ENCODE measurements around the gene RAD51.

Gene RAD51

GRCh38 chr15:40722934-40723333 lies 28.0 kb downstream of the RAD51 start:
- DNase-seq, result no peak

- no peak for DNase-seq
These were observed 28.9 kb downstream of the RAD51 start for GRCh38 chr15:40723919-40724318.

- DNase-seq, result no peak
These were observed 36.1 kb downstream of the RAD51 start for GRCh38 chr15:40731034-40731433.

GRCh38 chr15:40736575-40736974 lies 41.6 kb downstream of the RAD51 start:
- no peak for DNase-seq

GRCh38 chr15:40737048-40737447 lies 42.1 kb downstream of the RAD51 start:
- DNase-seq, result no peak

GRCh38 chr15:40739047-40739446 lies 44.1 kb downstream of the RAD51 start:
- DNase-seq, result no peak

- DNase-seq, result no peak
These were observed 44.9 kb downstream of the RAD51 start for GRCh38 chr15:40739854-40740253.

GRCh38 chr15:40743485-40743901 lies 48.5 kb downstream of the RAD51 start:
- no peak for DNase-seq

- DNase-seq, result no peak
These were observed 49.2 kb downstream of the RAD51 start for GRCh38 chr15:40743921-40744814.

GRCh38 chr15:40744815-40745152 lies 49.8 kb downstream of the RAD51 start:
- DNase-seq, result no peak

- DNase-seq, result no peak
These were observed 52.0 kb downstream of the RAD51 start for GRCh38 chr15:40746916-40747418.

GRCh38 chr15:40747685-40748631 lies 53.0 kb downstream of the RAD51 start:
- DNase-seq, result no peak

GRCh38 chr15:40749151-40749630 lies 54.2 kb downstream of the RAD51 start:
- DNase-seq, result no peak

- no peak for DNase-seq
These were observed 55.9 kb downstream of the RAD51 start for GRCh38 chr15:40750885-40751284.

- DNase-seq, result no peak
These were observed 56.8 kb downstream of the RAD51 start for GRCh38 chr15:40751745-40752144.

- no peak for DNase-seq
These were observed 59.6 kb downstream of the RAD51 start for GRCh38 chr15:40754574-40754882.

GRCh38 chr15:40754883-40755811 lies 60.2 kb downstream of the RAD51 start, which contains the start of gene RMDN3:
Gene RMDN3 (minus strand): TSS chr15:40755254. CDS start chr15:40754783, 471 bp downstream.
- peak; percentile 95 for DNase-seq

GRCh38 chr15:40755812-40756208 lies 60.8 kb downstream of the RAD51 start:
- DNase-seq, result no peak

- DNase-seq, result no peak
These were observed 62.0 kb downstream of the RAD51 start for GRCh38 chr15:40756938-40757337.

- DNase-seq, result no peak
These were observed 65.0 kb downstream of the RAD51 start for GRCh38 chr15:40759961-40760360.

GRCh38 chr15:40762919-40763800 lies 68.2 kb downstream of the RAD51 start:
- peak; percentile 86 for DNase-seq
